ENCODE data around the gene BEND7. TPM values are rescaled to one million over a fixed set of nuclear protein-coding genes. Genes with fewer than 3 reads are reported as not detected.

Gene BEND7
- total and polyA plus RNA-seq, 9 of the 15 experiments (the other 6 are each of a cell fraction or from before 2014, with no cell fraction given): 1.3 to 11.4 (median 5.2) TPM

- Histone ChIP-seq H3K4me1 (replicated peaks in 1 of 2; ENCODE audit: control insufficient read depth in 2 of 2, insufficient read depth in 2 of 2, low read length in 2 of 2) (no peaks in the 10 kb centered on the region; a peak in 1 of 5 replicates), H3K79me2 (ENCODE audit: control insufficient read depth, insufficient read depth, low read length) (no peaks in the 10 kb centered on the region), H3K4me3 (no peak overlapping the region), H3K9me1 (ENCODE audit: control insufficient read depth, insufficient read depth, low read length) (no peaks in the 10 kb centered on the region), H3K27ac (ENCODE audit: extremely low read depth, low read depth, low read length) (no peak overlapping the region), H3K27me3 (ENCODE audit: control insufficient read depth in 2 of 2, insufficient read depth in 2 of 2, low read length in 2 of 2) (peaks cover 0 to 5% of the 10 kb centered on the region in 2 experiments; a peak in 1 of 5 replicates), H3K36me3 (ENCODE audit: control insufficient read depth, insufficient read depth, low read length) (no peaks in the 10 kb centered on the region), H3K9ac (ENCODE audit: insufficient read depth in 1 of 2, low read depth in 2 of 2, low read length in 2 of 2) (no peak overlapping the region), H3K9me3 (replicated peaks; ENCODE audit: control insufficient read depth, insufficient read depth, low read depth, low read length) (no peaks in the 10 kb centered on the region), H2AFZ (ENCODE audit: low read depth, low read length) (no peak overlapping the region), H4K20me1 (replicated peaks; ENCODE audit: control insufficient read depth, insufficient read depth, low read length) (no peaks in the 10 kb centered on the region), H3K4me2 (ENCODE audit: insufficient read depth, low read length) (no peak overlapping the region)
- 41% methylated on average over 9 of the region's 9 CpGs for WGBS (ENCODE audit: insufficient coverage, low coverage, missing lambda C conversion rate)
- no peak for ATAC-seq
- ChIA-PET POLR2A (no interaction called here), CTCF (ENCODE audit: low intra/inter-chr PET ratio) (no interaction called here)
- no TSS peak for BruUV-seq (replicated peaks)
- DNase-seq (ENCODE audit: extremely low read depth in 1 of 4, low spot score in 3 of 4): no peak
- in situ Hi-C loops (cut with MboI) (no loop called here), intact Hi-C loops (cut with micrococcal nuclease) (no loop called here)
- FAIRE-seq: no peak
- TF ChIP-seq PKNOX1 (IDR thresholded peaks at IDR 0.05) (no peak), TBL1XR1 (IDR thresholded peaks at IDR 0.05; ENCODE audit: low read length in 2 of 2) (no peak), TFE3 (CRISPR knock-in tag; IDR thresholded peaks at IDR 0.05) (no peak), GATAD2A (IDR thresholded peaks at IDR 0.05) (no peak), CHCHD3 (CRISPR knock-in tag; IDR thresholded peaks at IDR 0.05) (no peak), BCOR (IDR thresholded peaks at IDR 0.05) (no peak), BMI1 (IDR thresholded peaks at IDR 0.05; ENCODE audit: low read length) (no peak), SMAD2 (IDR thresholded peaks at IDR 0.05; ENCODE audit: low read depth, low read length) (no peak)
Measured at GRCh38 chr10:13491747-13492360, 37.0 kb downstream of the BEND7 start.

Measured in K562 (cell line).